ENCODE data around the gene PTEN.

PTEN gene

GRCh38 chr10:87961314-87961713 lies 97.9 kb downstream of the PTEN start:
- no peak for DNase-seq (ENCODE audit: low read depth in 4 of 4, low spot score in 1 of 4)

- DNase-seq (ENCODE audit: low read depth in 4 of 4, low spot score in 1 of 4), result no peak
These were observed 103.0 kb downstream of the PTEN start for GRCh38 chr10:87966459-87966858.

GRCh38 chr10:87973635-87974034 lies 110.2 kb downstream of the PTEN start:
- no peak for DNase-seq (ENCODE audit: low read depth in 4 of 4, low spot score in 1 of 4)

DNA sequence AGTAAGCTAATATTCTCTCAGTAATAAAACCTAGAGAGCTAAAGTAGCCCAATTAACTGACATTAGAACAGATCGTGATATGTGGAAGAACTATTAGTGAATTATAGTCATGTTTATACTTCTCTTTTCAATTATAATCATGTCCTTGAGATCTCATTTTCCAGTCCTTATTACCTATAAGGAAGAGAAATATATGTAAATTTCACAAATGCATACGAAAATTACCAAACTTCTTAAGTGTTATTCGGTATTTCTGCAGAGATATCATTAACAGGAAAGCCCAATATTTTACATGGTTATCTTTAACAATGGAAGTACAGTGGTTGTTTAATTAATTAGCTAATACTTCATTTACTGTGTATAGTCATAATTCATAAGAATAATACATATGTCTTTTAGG lies 110.7 kb downstream of the PTEN start:
- no peak for DNase-seq (ENCODE audit: low read depth in 4 of 4, low spot score in 1 of 4)

DNA sequence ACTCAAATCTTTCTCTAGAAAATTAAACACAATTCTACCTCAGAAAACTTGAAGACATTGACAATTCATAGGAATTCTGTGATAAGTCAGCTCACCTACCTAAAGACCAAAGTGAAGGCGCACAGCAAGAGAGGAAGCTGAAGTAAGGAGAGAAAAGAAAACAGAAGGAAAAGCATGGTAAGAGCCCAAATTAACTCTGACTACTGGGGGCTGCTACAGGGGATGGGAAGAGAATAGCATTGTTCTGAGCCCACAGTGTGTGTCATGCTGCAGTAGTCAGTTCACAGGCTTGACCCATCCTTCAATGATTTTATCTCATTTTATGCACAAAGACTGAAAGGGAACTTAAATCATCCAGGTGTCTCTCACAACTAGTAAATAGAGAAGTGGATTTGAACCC lies 111.3 kb downstream of the PTEN start:
- DNase-seq (ENCODE audit: low read depth in 4 of 4, low spot score in 1 of 4), result no peak

GRCh38 chr10:87976101-87976743 lies 112.8 kb downstream of the PTEN start:
- no peak for DNase-seq (ENCODE audit: low read depth in 4 of 4, low spot score in 1 of 4)

DNA sequence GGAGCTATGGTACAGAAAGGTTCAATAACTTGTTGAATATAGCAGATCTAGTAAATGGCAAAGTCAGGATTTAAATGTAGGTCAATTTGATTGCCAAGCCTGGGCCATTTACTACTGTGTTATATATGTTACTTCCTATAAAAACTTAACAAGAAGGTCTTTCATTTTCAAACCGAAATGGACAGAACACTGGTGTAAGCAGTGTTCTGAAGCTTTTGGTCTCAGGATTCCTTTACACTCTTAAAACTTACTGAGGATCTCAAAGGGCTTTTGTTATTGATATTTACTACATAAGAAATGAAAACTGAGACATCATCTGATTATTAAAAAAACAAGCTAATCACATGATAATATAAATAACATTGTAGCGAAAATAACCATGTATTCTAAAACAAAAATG lies 114.7 kb downstream of the PTEN start:
- DNase-seq (ENCODE audit: low read depth in 4 of 4, low spot score in 1 of 4), result no peak

DNA sequence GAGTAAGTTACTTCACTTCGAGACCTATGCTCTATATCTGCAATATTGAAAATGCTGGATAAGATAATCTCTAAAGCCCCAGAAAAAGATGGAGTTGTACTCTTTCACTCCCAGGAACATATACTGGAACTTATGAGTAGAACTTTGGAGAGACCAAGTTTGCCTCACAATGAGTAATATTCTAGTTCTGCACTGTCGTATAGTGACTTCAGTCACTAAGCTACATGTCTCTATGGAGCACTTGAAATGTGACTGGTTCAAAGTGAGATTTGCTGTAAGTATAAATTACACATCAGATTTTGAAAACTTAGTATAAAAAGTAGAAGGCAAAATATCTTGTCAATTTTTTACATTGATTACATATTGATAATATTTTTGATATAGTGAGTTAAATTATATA lies 116.4 kb downstream of the PTEN start:
- no peak for DNase-seq (ENCODE audit: low read depth in 4 of 4, low spot score in 1 of 4)

DNA sequence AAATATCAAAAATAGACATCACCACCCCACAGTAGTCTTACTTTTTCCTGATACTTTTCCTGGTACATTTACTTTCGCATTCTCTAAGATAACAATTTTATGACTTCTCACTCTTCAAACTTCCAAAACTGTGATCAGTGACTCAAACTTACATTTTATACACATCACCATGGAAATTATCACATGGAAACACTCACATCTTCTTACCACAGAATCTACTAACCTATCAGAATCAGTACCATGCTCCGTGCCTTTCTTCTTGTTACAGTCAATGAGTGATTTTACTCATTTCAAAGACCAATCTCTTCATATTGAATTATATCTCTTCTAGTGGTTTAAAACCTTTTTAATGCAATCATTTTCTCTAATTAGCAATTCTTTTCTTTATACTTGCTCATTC lies 120.3 kb downstream of the PTEN start:
- DNase-seq (ENCODE audit: low read depth in 4 of 4, low spot score in 1 of 4), result no peak

DNA sequence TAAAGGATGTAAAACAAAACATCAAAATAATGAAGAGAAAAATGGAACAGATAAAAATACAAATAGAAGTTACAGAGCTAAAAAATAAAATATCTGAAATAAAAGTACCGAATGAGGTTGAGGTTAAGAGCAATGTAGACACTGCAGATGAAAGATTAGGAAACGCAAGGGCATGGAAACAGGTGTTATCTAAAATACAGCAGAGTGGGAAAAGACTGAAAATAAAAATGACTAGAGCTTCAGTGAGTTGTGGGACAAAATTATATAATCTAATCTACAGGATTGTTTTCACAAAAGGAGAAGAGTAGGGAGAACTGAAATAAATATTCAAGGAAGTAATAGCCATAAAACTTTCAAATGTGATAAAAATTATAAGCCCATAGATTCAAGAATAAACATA lies 123.8 kb downstream of the PTEN start:
- no peak for DNase-seq (ENCODE audit: low read depth in 4 of 4, low spot score in 1 of 4)

GRCh38 chr10:87991946-87992345 lies 128.5 kb downstream of the PTEN start:
- no peak for DNase-seq (ENCODE audit: low read depth in 4 of 4, low spot score in 1 of 4)

- no peak for DNase-seq (ENCODE audit: low read depth in 4 of 4, low spot score in 1 of 4)
These were observed 141.0 kb downstream of the PTEN start for GRCh38 chr10:88004451-88004850.

DNA sequence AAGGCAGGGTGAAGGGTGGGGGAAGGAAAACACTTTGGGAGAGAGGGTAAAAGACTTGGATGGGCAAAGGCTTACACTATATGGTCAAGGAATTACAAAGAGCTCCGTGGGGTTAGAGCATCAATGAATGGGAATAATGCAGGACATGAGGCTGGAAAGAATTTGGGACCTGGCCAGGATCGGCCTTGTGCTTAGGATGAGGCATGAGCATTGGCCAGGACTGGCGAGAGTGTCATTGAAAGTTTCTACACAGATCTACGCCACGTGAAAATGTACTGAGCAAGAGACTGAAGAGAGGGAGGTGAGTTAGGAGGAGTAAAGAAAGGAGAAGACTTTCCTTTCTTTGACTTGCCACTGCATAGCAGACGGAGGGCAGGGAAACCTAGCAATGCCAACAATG lies 142.8 kb downstream of the PTEN start:
- DNase-seq (ENCODE audit: low read depth in 4 of 4, low spot score in 1 of 4), result no peak

DNA sequence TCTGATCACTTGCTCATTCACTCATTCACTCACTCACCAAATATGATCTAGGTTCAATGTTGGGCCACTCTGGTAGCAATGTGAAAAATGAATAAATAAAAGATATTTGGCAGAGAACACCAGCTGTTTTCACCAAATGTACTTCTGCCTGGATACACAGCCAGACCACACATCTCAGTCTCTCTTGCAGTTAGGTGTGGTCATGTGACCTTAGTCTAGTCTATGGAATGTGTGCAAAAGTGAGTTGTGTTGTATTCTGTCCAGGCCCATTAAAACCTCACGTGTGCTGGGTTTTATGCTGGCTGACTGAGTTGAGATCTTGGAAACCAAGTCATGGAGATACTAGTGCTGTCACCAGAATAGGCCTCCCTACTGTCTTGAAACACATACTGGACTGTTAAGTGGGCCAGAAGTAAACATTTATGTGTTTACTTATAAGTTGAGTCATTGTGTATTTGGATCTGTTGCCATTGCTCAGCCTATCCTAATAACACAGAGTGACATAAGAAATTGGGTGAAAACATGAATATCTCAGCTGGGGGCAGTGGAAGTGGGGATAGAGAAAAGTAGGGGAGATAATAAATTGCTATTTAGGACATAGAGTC lies 145.5 kb downstream of the PTEN start:
- DNase-seq (ENCODE audit: low read depth in 4 of 4, low spot score in 1 of 4), result no peak

GRCh38 chr10:88012641-88013040 lies 149.2 kb downstream of the PTEN start:
- no peak for DNase-seq (ENCODE audit: low read depth in 4 of 4, low spot score in 1 of 4)

DNA sequence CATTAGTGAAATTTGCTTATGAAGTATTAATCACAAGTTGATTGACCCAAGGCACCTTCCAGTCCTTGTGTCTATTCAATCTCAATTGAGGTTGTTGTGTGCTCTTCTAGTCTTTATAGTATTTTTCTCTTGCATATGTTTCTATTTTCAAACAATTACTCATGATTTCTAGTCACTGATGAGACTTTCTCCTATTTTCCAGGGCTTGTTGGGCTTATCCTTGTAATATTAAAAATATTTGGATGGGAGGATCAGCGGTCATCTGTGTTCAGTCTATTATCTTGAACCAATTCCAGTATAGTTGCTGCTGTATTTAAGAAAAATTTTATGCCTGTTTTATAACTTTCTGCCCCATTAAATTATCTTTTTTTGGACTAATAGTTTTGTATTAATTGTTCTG lies 154.4 kb downstream of the PTEN start:
- no peak for DNase-seq (ENCODE audit: low read depth in 4 of 4, low spot score in 1 of 4)

GRCh38 chr10:88019753-88020152 lies 156.3 kb downstream of the PTEN start:
- DNase-seq (ENCODE audit: low read depth in 4 of 4, low spot score in 1 of 4), result no peak
